DMS 273 (cell line): Measurements from ENCODE around the gene IGFBP4.

Source experiments
- DNase-seq: peaks from one replicate; lab custom pipeline; 2025; ENCODE audit not compliant: unreplicated experiment; lab: John Stamatoyannopoulos, UW

The IGFBP4 gene

DNA sequence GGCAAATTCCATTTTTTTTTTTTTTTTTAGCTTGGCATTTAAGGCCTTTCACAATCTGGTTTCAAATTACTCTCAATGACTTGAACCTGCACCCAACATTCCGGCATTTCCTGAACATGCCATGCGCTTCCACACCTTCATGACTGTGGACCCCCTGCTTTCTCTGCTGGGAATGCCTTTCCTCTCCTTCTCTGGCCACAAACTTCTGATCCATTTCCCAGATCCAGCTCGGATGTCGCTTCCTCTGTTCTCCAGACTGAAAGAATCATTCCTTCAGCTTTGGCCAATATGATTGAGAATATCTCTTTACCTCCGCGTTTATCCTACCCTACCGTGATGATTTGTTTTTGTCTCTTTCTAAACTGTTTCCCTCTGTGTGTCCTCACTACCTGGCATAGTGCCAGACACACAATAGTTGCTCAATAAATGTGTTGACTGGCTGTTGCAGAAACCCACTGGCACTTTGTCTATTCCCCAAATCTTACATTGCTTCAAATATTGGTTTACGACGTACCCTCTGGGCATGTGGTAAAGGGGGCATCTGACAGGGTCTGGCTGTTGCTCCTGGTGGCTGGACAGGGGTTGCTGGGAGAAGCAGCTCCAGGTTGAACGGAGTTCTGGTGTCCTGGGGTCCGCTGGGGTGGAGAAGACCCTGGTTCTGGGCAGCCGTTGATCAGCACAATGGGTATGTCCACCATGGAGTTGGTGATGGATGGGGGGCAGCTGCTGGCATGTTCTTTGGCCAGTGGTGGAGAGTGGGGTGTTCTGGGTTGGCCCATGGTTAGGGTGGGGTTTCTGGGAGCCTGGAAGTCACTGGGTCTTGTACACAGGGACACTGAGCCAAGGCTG lies 43.5 kb downstream of the IGFBP4 start:
- DNase-seq, result no peak

DNA sequence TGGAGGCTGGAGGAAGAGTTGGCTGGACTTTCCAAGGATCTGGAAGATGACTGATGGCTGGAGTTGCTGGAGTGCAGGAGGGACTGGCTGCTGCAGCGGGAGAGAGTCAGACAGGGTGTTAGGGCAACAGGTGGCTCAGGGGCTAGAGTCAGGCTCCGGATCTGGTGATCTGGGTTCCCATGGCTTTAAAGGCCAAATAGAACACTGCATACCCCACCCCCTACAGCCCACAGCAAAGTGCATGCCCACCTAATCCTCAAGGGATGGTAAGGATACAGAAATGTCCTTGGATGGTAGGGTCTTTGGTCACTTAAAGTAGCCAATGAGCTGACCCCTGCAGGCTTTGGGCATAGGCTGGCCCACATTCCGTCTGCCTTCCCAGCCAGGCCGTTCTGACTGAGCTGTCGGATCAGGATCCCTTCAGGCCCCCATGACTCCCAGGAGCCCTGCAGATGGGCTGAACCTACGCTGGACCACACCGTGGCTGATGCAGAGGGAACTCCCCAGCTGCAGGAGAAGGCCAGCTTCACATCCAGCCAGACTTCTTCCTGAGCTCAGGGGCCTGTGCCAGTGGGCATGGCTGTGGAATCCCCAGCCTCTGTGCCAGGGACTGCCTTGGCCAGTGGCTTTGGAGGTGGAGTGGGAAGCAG lies 44.2 kb downstream of the IGFBP4 start:
- DNase-seq, result no peak

DNA sequence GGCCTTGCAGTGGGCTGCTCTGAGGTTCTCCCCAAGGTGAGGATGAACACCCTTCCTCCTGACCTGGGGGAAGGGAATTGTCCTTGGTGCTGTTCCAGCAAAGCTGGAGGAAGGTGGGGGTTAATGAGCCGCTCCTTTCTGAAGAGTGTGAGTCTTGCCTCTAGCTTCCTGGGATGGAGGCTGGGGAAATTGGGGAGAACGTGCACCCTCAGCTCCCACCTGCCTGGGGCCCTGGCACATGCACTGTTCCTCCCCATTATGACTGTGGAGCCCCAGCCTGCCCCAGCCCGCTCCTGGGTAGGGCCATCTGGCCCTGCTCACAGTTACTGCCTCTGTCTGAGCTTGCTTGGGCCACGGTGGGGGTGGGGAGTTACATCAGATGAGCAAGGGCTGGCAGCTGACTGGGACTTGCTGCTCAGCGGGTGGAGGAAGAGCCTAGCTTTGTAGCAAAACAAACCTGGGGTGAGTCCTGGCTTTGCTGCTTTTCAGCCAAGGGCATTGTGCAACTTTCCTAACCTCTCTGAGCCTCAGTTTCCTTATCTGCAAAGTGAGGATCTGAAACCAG lies 47.1 kb downstream of the IGFBP4 start:
- peak; percentile 97 for DNase-seq

DNA sequence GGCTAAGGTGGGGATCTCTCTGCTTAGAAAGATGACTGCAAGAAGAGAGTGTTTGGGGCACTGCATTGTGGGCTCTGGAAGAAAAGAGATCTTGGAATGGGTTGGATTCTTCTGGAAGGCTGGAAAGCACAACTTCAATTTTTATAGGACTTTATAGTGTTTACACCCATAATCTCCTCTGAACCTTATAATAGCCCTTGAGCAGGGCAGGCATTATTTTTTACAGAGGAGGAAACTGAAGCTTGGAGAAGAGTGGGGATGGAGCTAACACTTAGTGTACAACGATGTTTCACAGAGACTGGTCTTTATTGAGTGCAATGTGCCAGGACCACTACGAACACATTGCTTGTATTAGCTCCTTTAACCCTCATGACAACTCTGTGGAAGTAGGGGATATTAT lies 47.7 kb downstream of the IGFBP4 start:
- no peak for DNase-seq

DNA sequence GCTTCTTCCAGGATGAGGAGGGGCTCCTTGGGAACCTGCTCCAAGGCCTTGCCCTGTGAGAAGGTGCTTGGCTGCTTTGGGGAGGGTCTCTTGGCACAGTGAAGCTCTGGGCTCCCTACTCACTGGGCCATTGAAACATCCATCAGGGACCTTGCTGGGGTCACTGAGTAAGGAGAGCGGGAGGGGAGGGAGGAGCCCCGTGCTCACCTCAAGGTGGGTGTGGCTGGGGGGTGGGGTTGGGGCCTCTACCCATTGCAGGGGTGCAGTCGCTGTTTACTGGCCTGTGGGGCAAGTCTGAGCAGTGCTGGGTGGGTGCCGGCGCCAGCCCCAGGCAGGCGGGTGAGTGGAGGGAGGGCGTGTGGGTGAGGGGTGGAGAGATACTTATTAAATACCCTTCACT lies 48.2 kb downstream of the IGFBP4 start:
- DNase-seq, result peak; percentile 60

DNA sequence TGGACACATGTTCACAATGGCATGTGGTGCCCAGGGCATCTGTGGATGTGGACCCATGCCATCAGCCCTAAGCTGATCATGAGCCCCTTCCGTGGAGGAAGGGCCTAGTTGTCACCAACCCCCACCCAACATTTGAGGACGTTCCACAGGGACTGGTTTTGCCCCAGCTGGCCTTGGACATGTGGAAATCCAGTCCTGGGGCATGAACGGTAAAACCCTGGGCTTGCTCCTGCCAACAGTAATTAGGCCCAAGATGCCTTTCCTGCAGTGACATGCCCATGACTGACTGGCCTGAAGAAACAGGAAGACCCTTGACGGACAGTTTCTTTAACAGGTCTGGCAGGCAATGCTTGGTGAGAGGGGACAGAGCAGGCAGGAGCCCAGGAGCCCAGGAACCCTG lies 50.4 kb downstream of the IGFBP4 start:
- peak; percentile 76 for DNase-seq

DNA sequence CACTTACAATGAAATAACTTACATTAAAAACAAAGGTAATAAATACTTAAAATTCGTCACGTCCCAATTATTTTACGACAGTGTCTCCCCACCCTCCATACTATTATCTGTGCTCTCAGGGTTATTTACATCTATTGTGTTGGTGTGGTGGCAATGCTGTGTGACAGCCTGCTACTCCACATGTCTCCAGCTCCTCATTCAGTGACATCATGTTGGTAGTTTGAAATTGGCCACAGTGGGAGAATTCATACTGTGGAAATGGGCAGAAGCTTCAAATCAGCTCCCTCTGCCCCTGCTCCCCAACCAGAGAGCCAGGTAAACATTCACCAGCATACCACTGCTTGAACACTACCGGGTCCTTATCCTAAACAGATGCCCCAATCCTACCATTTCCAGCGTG lies 51.9 kb downstream of the IGFBP4 start:
- DNase-seq, result no peak

DNA sequence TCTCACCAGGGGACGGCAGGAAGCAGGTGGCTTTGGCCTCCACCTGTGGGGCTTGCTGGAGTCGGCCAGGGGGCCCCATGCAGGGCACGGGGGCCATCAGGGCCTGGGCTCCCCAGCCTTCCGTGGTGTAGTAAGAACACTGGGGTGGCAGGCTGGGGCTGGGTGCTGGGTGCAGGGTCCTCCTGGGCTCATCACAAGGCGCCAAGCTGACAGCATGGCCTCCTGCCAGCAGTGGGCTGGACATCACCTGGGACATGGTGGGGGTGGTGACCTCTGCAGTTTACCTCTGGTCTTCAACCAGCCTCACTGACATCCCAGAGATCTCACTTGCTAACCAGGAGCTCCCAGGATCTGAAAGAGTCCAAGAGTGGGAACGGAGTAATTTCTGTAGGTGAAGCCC lies 52.9 kb downstream of the IGFBP4 start:
- DNase-seq, result no peak

DNA sequence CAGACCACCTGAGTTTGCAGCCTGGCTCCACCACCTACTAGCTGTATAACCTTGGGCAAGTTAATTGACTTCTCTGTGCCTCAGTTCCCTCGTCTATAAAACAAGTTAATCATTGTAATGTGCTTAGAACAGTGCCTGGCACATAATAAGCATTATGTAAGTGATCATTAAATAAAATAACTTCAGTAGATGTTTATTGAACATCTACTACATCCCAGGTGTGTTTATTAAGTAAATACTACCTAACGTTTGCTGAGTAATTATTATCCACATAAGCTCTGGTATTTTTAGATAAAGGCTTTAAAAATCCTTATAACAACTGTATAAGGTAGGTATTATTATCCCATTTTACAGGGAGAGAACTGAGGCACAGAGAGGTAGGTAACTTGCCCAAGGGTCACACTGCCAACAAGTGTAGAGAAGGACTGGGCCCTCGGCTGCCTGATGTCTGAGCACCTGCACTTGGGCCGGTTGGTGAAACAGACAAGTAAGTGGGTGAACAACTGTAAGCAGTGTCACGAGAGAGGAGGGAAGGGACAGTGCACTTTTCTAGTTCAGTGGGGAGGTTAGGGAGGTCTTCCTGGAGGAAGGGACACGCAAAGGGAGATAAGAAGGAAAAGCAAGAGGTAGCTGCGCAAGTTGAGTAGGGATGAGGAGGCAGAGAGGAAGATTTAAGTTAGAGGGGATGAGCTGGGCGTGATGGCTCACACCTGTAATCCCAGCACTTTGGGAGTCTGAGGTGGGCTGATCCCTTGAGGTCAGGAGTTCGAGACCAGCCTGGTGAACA lies 53.6 kb downstream of the IGFBP4 start:
- no peak for DNase-seq

DNA sequence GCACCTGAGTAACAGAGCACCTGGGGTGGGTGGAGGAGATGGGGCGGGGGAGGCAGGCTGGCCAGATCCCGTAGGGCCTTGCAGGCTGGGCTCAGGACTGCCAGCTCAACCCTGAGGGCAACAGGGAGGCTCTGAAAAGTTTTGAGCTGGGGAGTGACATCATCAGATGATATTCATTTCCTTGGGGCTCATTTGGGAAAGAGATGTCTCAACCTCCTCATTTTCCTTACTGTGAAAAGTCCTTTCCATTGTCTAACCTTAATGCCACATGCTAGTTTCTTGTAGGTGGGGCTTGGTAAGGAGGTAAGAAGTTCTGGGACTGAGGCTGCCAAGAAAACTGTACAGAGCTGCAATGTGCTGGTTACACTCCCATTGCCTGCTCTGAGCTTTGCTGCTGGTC lies 54.4 kb downstream of the IGFBP4 start:
- DNase-seq, result no peak

DNA sequence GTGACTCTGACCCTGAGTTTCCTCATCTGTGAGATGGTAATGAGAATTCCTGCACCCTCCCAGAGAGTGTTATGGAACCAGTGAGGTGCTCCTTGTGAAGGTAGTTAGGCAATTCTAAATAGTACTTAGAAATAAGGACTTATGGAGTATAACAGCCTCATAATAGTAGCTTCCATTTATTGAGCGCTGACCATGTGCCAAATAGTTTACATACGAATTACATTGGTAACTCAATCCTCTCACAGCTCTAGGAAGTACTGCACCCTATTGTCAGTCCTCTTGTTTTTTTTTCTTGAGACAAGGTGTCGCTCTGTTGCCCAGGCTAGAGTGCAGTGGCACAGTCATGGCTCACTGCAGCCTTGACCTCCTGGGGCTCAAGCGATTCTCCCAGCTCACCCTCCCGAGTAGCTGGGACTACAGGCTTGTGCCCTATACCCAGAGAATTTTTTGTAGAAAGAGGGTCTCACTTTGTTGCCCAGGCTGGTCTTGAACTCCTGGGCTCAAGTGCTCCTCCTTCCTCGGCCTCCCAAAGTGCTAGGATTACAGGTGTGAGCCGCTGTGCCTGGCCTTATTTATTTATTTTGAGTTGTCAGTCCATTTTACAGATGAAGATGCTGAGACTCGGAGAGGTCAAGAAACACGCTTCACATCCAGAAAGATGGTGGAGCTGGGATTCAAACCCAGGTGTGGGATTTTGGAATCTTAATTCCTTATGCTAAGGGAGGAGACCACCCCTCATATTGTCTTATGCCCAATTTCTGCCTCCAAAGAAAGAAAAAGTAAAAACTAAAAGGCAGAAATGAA lies 55.2 kb downstream of the IGFBP4 start:
- DNase-seq, result peak; percentile 59

DNA sequence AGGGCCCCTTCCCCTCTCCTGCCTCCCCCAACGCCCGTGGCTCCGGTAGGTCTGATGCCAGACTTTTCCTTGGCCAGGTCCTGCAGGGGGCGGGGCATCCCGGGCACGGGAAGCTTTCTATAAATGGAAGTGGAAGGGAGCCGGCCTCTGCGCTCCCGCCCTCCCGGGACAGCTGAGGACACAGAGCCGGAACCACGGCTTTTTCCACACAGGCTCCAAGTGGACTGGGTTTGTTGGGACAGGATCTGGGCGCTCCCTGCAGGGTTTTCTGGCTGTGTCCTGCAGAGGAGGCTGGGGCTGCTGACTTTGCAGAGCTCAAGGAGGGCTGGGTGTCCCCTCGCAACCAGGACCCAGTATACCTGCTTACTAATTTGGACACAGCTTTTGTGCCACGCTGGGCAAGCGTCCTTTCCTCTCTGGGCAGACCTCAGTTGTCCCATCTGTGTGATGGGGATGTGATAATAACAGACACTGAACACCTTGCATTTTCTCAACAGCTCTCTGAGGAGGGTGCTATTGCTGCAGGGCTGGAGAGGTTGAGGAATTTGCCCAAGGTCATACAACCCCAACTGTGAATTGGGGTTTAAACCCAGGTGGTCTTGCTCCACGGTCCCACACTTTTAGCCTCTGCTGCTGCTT lies 56.4 kb downstream of the IGFBP4 start:
- peak; percentile 91 for DNase-seq

DNA sequence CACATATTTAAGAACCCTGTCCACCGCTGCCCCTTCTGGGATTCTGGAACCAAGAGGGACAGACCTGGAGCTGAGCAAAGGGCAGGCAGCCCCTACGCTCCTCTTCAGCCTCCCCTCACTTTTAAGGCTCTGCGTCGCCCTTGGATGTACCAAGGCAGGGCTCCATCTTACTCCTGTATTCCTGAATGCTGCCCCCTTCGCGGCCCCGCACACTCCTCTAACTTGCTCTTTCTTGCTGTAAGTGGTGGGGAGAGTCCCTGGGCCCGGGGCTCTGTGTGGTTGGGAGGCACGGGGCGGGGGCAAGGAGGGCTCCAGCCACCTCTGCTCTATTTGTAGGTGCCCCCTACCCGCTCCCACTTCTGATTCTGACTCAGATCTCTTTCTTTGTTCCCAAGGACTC lies 56.9 kb downstream of the IGFBP4 start:
- no peak for DNase-seq

DNA sequence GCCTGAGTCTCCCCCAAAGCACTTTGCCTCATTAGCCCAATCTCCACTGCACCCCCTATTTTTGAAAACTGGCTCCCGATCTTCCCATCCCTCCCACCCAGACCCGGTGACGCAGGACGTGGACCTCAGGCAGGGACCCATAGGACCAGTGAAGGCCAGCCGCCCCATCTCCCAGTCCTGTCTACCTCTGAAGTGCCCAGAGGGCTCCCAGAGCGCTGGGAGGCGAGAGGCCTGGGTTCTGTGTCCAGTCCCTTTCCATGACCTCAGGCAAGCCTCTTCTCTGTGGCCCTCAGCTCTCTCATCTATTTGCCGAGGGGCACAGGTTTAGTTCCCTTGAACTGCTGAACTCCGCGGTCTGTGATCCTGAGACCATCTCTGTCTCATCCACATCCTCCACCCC lies 57.5 kb downstream of the IGFBP4 start:
- no peak for DNase-seq

DNA sequence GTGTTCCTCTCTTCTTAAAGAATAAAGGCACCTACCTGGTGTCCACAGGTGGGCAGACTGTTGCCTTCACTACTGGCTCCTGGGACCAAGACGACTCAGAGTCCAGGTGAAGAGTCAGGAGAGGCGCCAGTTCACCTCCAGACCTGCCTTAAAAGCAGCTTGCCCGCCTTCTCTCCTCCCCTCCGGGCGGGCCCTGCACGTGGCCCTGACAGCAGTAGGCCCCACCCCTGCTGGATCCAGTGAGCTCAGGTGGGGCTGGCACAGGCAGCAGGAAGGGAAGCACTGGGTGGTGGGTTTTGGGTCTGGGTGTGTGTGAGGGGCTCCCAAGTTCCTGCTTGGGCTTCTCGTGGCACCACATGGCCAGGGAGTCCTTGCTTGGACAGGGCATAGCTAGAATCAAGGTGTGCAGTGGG lies 58.3 kb downstream of the IGFBP4 start, which contains the start of gene TNS4:
TSS of gene TNS4 (minus strand) at position 125 of the 413 bp plus-strand sequence. CDS start 5,198 bp downstream, outside the sequence.
- DNase-seq, result no peak

DNA sequence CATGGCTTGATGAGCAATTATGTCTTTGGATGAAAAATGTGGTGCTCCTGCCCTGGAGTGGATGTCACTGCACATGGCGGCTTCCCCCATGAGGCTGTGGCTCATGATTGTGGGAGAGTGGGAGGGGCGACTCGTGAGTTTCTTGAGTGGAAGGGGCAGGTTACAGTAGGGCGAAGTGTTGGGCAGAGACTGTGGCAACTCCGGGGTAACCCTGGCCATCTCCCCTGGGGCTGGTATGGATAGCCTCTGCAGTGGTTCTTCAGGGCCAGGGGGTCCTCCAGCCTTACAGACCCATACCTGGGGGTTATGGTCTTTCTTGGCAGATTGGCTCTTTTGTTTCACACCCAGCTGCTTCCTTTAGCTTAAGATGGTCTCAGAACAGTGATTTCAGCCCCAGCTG lies 59.5 kb downstream of the IGFBP4 start:
- DNase-seq, result no peak

DNA sequence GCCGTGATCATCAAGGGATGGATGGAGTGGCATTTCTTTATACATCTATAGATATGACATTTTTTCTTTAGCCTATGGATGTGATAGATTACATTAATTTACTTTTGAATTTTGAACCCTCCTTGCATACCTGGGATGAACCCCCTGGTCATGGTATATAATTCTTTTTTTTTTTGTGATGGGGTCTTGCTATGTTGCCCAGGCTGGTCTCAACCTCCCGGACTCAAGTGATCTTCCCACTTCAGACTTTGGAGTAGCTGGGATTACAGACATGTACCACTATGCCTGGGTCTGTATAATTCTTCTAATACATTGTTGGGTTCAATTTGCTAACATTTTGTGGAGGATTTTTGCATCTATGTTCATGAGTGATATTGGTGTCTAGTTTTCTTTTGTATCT lies 59.9 kb downstream of the IGFBP4 start:
- DNase-seq, result no peak

DNA sequence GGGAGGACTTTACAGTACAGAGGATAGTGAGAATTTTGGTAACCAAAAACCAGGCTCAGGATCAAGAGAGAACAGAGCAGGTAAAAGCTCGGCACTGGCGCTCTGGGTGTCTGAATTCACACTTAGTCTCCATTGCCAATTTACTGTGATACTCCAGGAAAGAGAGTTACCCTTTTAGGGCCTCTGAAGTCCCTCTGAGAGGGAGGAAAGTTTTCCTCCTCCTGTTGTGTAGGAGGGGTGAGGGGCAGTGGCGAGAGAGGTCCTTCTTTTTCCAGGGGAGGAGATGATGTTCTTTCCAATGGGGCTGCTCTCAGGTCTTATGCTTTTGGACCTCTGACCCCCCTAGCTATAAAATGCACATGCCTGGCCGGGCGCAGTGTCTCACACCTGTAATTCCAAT lies 63.5 kb downstream of the IGFBP4 start:
- DNase-seq, result no peak
